Stomach (tissue), 19 donors: ENCODE results near the gene OVOL3. TPM values are rescaled to one million over a fixed set of nuclear protein-coding genes. Genes with fewer than 3 reads are reported as not detected.
"Not testable (repeated sequence)": the region's sequence is repeated elsewhere in the genome, so short reads cannot be mapped to it uniquely, and the experiment has no call there.

Experiments used
- DNase-seq, 2 donors: peaks; one replicate each; pipeline versions ENCODE4 v3.0.0 to v3.0.0-alpha.2; 2013 to 2019
- H3K27ac ChIP-seq, 5 donors: fragments of 200-600 bp in 4 of 5; sonication (generic) in 4 of 5; one replicate each; pipeline ENCODE4 v1.5.1; 2013 to 2019; ENCODE audit warnings: mild to moderate bottlenecking in 1 of 5, moderate library complexity in 1 of 5
- H3K27me3 ChIP-seq, 3 donors: fragments of 200-600 bp; sonication (generic); one replicate each; pipeline ENCODE4 v1.5.1; 2017 to 2019; ENCODE audit warnings: mixed run types in 1 of 3
- H3K36me3 ChIP-seq, 4 donors: fragments of 200-600 bp; sonication (generic); 1 replicate in 3 of 4; 2 replicates in 1 of 4; pipeline ENCODE4 v1.5.1; 2016 to 2019
- H3K4me1 ChIP-seq, 4 donors: fragments of 200-600 bp; sonication (generic); one replicate each; pipeline ENCODE4 v1.5.1; 2016 to 2019
- H3K4me3 ChIP-seq, 4 donors: fragments of 200-600 bp; sonication (generic) in 3 of 4; one replicate each; pipeline ENCODE4 v1.5.1; 2016 to 2019; ENCODE audit warnings: mild to moderate bottlenecking in 1 of 4
- H3K9me3 ChIP-seq, 4 donors: fragments of 200-600 bp; sonication (generic); one replicate each; pipeline ENCODE4 v1.5.1; 2016 to 2019
- CTCF ChIP-seq, 7 experiments: fragments of 450-650 bp in 4 of 7; fragments of 200-600 bp in 3 of 7; sonication (generic) in 3 of 7; IDR thresholded peaks; one replicate each; pipeline ENCODE4 v1.5.1; 2016 to 2019; ENCODE audit warnings: antibody characterized with exemption in 7 of 7, control low read depth in 2 of 7, mild to moderate bottlenecking in 1 of 7
- EP300 ChIP-seq: sonication (generic); formaldehyde crosslinking; IDR thresholded peaks from one replicate; pipeline ENCODE4 v1.6.1; 2017; ENCODE audit warnings: antibody characterized with exemption
- POLR2A ChIP-seq, 4 donors: fragments of 450-650 bp; IDR thresholded peaks; one replicate each; pipeline ENCODE4 v1.6.1; 2016; ENCODE audit warnings: antibody characterized with exemption in 4 of 4, control low read depth in 2 of 4, mild to moderate bottlenecking in 1 of 4, moderate library complexity in 1 of 4
- POLR2AphosphoS5 ChIP-seq, 3 donors: sonication (generic); formaldehyde crosslinking; IDR thresholded peaks; one replicate each; pipeline ENCODE4 v1.6.1; 2016; ENCODE audit warnings: antibody characterized with exemption in 3 of 3
- WGBS, 5 donors: extraction: QIAGEN DNeasy Blood & Tissue Kit in 3 of 5; methylation state at CpG; one replicate each; pipeline versions ENCODE4 v1.1.5 to v1.1.7; 2013 to 2018; 5-methylcytosine and 5-hydroxymethylcytosine counted together
- intact Hi-C: fragments of 100-400 bp; cut with DNase I; formaldehyde crosslinking; loops from one replicate; pipeline ENCODE4 v1.15.1; 2023; ENCODE audit warnings: low total_unique reads
- long read RNA-seq, 10 donors: transcript quantifications; one replicate each; lab custom pipeline, GENCODE V29; 2026
- polyA plus RNA-seq, 3 donors: library from polyadenylated mRNA; stranded (reverse); fragments of 200-250 nt; gene quantifications; one replicate each; pipeline ENCODE4 v1.2.3, GENCODE V29; 2013
- total RNA-seq, 5 donors: library from RNA; depleted of rRNA; stranded (reverse); fragments of >200 nt; gene quantifications; one replicate each; pipeline versions ENCODE4 v1.1.0 to v1.2.3, GENCODE V29; 2014 to 2016
- donor health status: healthy with polysubstance abuse.
- donor health status: Bipolar disorder and iron deficiency.
- donor health status: healthy.

Gene OVOL3
- total RNA-seq (not detected), polyA plus RNA-seq (not detected)
- long read RNA-seq, donor 1: 0 reads
- long read RNA-seq, donor 2: 0 reads
- long read RNA-seq, donor 3: 0 reads
- long read RNA-seq, donor 4: 0 reads
- long read RNA-seq, donor 5: 0 reads
- long read RNA-seq, donor 6: 0 reads
- long read RNA-seq, donor 7: 0 reads
- long read RNA-seq, donor 8: 0 reads
- long read RNA-seq, donor 9: 0 reads
- long read RNA-seq, donor 10: 0 reads

GRCh38 chr19:36110487-36111199 lies at the start of gene OVOL3:
OVOL3 (plus strand) TSS chr19:36111143; CDS start chr19:36111203, 60 bp downstream.
- no peak for DNase-seq
- H3K36me3 ChIP-seq: peaks cover 22 to 59% (median 43%) of the 10 kb centered on the region in 4 donors
- H3K27ac ChIP-seq: no peak within 1 kb of the TSS
- H3K9me3 ChIP-seq: no peaks in the 10 kb centered on the region
- H3K4me3 ChIP-seq: no peak within 1 kb of the TSS
- H3K27me3 ChIP-seq: no peaks in the 10 kb centered on the region
- TF ChIP-seq CTCF (IDR thresholded peaks at IDR 0.05) (no peak), POLR2A (IDR thresholded peaks at IDR 0.05) (no peak), POLR2AphosphoS5 (IDR thresholded peaks at IDR 0.05) (no peak), EP300 (no peak)
- peaks cover 9 to 21% (median 15%) of the 10 kb centered on the region in 4 donors for H3K4me1 ChIP-seq
- intact Hi-C loops: no loop called here
- WGBS, 5 donors: 60 to 96% (median 88%) methylated on average over 1 of the region's 1 CpG

GRCh38 chr19:36061367-36061766 lies 49.6 kb upstream of the OVOL3 start:
- DNase-seq: no peak
- H3K27ac ChIP-seq: no peak overlapping the region
- no peaks in the 10 kb centered on the region for H3K9me3 ChIP-seq
- no peaks in the 10 kb centered on the region for H3K4me1 ChIP-seq
- TF ChIP-seq POLR2AphosphoS5 (IDR thresholded peaks at IDR 0.05) (no peak), EP300 (no peak), CTCF (IDR thresholded peaks at IDR 0.05) (no peak), POLR2A (IDR thresholded peaks at IDR 0.05) (no peak)
- no peak overlapping the region for H3K4me3 ChIP-seq
- H3K27me3 ChIP-seq: no peaks in the 10 kb centered on the region
- H3K36me3 ChIP-seq: peaks cover 0 to 7% (median 0%) of the 10 kb centered on the region in 4 donors
- intact Hi-C loops: no loop called here
- 92 to 100% (median 93%) methylated on average over 2 of the region's 2 CpGs for WGBS, 5 donors

GRCh38 chr19:36064826-36065225 lies 46.1 kb upstream of the OVOL3 start:
- H3K27me3 ChIP-seq: no peaks in the 10 kb centered on the region
- TF ChIP-seq EP300 (no peak), CTCF (IDR thresholded peaks at IDR 0.05) (no peak), POLR2A (IDR thresholded peaks at IDR 0.05) (no peak), POLR2AphosphoS5 (IDR thresholded peaks at IDR 0.05) (no peak)
- H3K36me3 ChIP-seq: peaks cover 0 to 15% (median 0%) of the 10 kb centered on the region in 4 donors
- DNase-seq: no peak
- WGBS, 5 donors: 81 to 93% (median 90%) methylated on average over 8 of the region's 8 CpGs
- H3K4me1 ChIP-seq: no peaks in the 10 kb centered on the region
- intact Hi-C loops: no loop called here
- H3K27ac ChIP-seq: no peak overlapping the region
- H3K4me3 ChIP-seq: no peak overlapping the region
- no peaks in the 10 kb centered on the region for H3K9me3 ChIP-seq

- 93 to 98% (median 95%) methylated on average over 5 to 11 of the region's 11 CpGs for WGBS, 5 donors
- DNase-seq: no peak
- Histone ChIP-seq H3K4me3 (no peak overlapping the region), H3K36me3 (peaks cover 0 to 9% (median 0%) of the 10 kb centered on the region in 4 donors), H3K27me3 (no peaks in the 10 kb centered on the region), H3K9me3 (no peaks in the 10 kb centered on the region), H3K27ac (no peak overlapping the region), H3K4me1 (peaks cover 0 to 12% (median 10%) of the 10 kb centered on the region in 4 donors)
- intact Hi-C loops: no loop called here
- TF ChIP-seq CTCF (IDR thresholded peaks at IDR 0.05): no peak
- no peak for TF ChIP-seq EP300
- TF ChIP-seq POLR2AphosphoS5 (IDR thresholded peaks at IDR 0.05): no peak
- TF ChIP-seq POLR2A (IDR thresholded peaks at IDR 0.05): no peak
Observed at GRCh38 chr19:36067681-36068080, 43.3 kb upstream of the OVOL3 start.

- H3K4me3 ChIP-seq, intact Hi-C loops, H3K9me3 ChIP-seq, H3K27me3 ChIP-seq, H3K27ac ChIP-seq, DNase-seq: not testable (repeated sequence)
- Histone ChIP-seq H3K36me3 (peaks cover 0 to 19% (median 0%) of the 10 kb centered on the region in 4 donors), H3K4me1 (peaks cover 0 to 12% (median 10%) of the 10 kb centered on the region in 4 donors)
- 97 to 98% (median 98%) methylated on average over 16 to 48 of the region's 57 CpGs for WGBS, 5 donors
Observed at GRCh38 chr19:36068810-36069499, 42.0 kb upstream of the OVOL3 start.
